ENCODE measurements around the gene MESD.

MESD gene

DNA sequence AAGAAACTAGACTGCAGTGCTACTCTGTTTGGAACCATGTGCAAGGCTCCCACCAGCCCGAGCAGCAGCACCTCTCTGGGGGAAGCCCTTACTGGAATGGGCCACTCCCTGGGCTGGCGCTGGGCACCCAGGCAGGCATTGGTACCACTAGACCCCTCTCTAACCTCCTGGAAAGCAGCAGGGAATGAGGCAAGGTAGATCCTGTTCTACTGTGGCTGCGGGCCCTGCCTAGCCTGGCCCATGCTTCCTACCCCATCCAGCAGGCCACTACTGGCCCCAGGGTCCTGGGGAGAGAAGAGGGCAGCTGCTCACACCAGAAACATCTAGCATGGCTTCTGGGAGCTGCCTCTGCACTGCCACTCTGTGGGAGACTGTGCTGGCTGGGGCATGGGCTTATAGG lies 44.8 kb downstream of the MESD start:
- H3K4me3 ChIP-seq (ENCODE audit: control insufficient read depth, low read depth, low read length) = no peak overlapping the region
- TF ChIP-seq, protein P1, sequence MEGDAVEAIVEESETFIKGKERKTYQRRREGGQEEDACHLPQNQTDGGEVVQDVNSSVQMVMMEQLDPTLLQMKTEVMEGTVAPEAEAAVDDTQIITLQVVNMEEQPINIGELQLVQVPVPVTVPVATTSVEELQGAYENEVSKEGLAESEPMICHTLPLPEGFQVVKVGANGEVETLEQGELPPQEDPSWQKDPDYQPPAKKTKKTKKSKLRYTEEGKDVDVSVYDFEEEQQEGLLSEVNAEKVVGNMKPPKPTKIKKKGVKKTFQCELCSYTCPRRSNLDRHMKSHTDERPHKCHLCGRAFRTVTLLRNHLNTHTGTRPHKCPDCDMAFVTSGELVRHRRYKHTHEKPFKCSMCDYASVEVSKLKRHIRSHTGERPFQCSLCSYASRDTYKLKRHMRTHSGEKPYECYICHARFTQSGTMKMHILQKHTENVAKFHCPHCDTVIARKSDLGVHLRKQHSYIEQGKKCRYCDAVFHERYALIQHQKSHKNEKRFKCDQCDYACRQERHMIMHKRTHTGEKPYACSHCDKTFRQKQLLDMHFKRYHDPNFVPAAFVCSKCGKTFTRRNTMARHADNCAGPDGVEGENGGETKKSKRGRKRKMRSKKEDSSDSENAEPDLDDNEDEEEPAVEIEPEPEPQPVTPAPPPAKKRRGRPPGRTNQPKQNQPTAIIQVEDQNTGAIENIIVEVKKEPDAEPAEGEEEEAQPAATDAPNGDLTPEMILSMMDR (IDR thresholded peaks at IDR 0.05; ENCODE audit: control insufficient read depth, insufficient read depth, low read depth, low read length, missing control alignments) = no peak
- DNase-seq (ENCODE audit: low read depth) = no peak

DNA sequence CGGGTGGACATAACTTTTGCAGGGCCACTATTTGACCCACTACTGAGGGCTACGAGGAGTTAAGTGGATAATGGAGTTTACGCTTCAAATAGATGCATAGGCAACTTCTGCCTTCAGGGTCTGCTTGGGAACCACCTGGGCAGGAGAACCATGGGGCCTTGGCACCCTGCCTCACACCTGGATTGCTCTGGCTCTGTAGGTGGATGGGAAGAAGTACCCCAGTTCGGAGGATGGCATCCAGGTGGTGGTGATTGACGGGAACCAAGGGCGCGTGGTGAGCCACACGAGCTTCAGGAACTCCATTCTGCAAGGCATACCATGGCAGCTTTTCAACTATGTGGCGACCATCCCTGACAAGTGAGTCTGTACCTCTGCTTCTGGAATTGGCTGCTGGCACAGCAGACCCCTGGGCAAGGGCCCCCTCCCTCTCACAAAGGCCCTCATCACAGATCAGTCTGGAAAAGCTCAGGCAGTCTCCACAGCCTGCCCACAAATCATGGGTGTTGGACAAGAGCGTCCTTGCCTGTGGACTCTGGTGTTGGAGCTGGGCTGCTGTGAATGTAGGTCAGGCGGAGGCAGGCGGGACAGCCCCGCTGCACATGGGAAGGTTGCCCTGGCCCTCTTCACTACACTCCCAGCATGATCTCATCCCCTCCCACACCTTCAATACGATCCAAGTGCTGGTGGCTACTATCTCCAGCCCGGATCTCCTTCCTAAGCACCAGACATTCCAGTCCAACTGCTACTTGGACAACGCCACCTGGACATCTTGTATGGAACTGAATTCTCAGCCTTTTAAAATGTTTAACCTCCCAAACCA lies 46.7 kb downstream of the MESD start:
- H3K4me3 ChIP-seq (ENCODE audit: control insufficient read depth, low read depth, low read length) = no peak overlapping the region
- no peak for DNase-seq (ENCODE audit: low read depth)
- TF ChIP-seq, protein P1 (IDR thresholded peaks at IDR 0.05; ENCODE audit: control insufficient read depth, insufficient read depth, low read depth, low read length, missing control alignments) = no peak

DNA sequence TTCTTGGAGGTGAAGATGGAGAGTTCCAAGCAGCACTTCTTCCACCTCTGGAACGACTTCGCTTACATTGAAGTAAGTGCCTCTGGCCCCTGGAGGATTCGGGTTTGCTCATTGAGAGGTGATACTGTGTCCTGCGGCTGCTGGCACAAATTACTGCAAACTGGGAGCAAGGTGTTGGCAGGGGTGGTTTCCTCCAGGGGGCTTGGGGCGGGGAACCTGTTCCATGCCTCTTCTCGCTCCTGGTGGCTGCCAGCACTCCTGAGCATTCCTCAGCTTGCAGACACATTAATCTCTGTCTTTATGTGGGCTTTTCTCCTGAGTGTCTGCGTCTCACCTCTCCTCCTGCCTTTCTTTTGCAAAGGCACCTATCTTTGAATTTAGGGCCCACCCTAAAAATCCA lies 47.4 kb downstream of the MESD start:
- DNase-seq (ENCODE audit: low read depth) = no peak
- H3K4me3 ChIP-seq (ENCODE audit: control insufficient read depth, low read depth, low read length) = no peak overlapping the region
- TF ChIP-seq, protein P1 (IDR thresholded peaks at IDR 0.05; ENCODE audit: control insufficient read depth, insufficient read depth, low read depth, low read length, missing control alignments) = no peak

DNA sequence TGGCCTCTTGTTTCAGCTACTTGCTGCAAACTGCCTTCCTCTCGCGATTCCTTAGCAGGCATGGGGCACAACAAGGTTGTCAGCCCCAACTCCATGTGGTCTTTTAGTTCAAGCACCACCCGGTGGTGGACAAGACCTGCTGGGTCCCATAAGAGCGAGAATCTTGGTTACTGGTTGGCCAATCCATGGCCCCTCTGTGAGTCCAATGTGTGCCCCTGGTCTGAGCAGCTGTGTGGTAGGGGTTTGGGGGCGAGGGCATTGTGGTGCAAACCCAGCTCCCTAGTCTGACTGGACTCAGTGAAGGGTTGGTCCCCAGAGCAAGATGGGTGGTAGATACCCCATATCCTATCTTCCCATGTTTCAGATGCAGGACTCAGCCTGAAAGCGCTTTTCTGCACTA lies 48.8 kb downstream of the MESD start:
- TF ChIP-seq, protein P1 (IDR thresholded peaks at IDR 0.05; ENCODE audit: control insufficient read depth, insufficient read depth, low read depth, low read length, missing control alignments) = no peak
- no peak overlapping the region for H3K4me3 ChIP-seq (ENCODE audit: control insufficient read depth, low read depth, low read length)
- DNase-seq (ENCODE audit: low read depth) = no peak

DNA sequence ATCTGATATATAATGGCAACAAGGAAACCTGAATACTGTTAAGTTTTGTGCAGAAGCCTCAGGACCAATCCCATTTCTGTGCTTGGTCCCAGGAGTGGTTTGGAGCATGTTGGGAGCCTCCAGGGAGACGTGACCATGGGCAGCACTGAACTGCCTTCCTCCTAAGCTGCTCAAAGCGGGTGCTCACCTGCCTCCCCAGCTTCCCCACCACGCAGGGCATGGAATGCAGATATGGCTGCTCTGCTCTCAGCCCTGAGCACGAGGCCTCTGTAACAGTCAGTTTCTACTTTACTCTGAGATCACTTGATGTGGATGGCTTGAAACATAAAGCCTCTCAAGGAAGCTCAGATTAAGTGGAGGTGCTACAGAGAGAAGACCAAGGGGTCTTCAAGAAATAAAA lies 49.3 kb downstream of the MESD start:
- no peak overlapping the region for H3K4me3 ChIP-seq (ENCODE audit: control insufficient read depth, low read depth, low read length)
- DNase-seq (ENCODE audit: low read depth) = no peak
- TF ChIP-seq, protein P1 (IDR thresholded peaks at IDR 0.05; ENCODE audit: control insufficient read depth, insufficient read depth, low read depth, low read length, missing control alignments) = no peak

DNA sequence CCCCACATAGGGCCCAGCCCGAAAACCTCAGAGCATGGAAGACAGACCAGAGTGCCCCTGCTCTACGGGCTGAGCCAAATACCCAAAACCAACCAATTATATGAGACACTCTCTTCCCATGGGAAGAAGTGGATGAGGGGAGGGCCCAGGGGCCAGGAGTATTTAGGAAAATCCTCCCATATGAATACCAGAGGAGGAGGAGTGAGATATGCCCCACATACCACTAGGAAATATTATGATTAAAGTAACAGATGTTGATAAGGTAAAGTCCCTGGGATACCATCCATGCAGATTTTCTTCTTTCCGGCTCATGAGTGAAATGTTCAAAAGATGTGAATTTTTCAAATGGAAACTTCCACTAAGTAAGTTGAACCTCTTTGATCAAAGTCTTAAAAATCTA lies 50.4 kb downstream of the MESD start:
- TF ChIP-seq, protein P1 (IDR thresholded peaks at IDR 0.05; ENCODE audit: control insufficient read depth, insufficient read depth, low read depth, low read length, missing control alignments) = no peak
- no peak for DNase-seq (ENCODE audit: low read depth)
- H3K4me3 ChIP-seq (ENCODE audit: control insufficient read depth, low read depth, low read length) = no peak overlapping the region
